ENCODE data around the gene SDHB. TPM values are rescaled to one million over a fixed set of nuclear protein-coding genes. Genes with fewer than 3 reads are reported as not detected.

Gene SDHB
- total and polyA plus RNA-seq, 2 of the 8 experiments (the other 6 are each of a cell fraction or from before 2014, with no cell fraction given), result 84.0 to 98.7 TPM

GRCh38 chr1:17047924-17048323, 5.9 kb downstream of the SDHB start:
- Histone ChIP-seq H3K4ac (replicated peaks; ENCODE audit: insufficient read length, low read depth, low read length) (no peak overlapping the region), H3K23ac (ENCODE audit: insufficient read length) (no peak overlapping the region), H3K9me3 (ENCODE audit: insufficient read depth in 2 of 2, low read depth in 1 of 2, low read length in 1 of 2) (no peaks in the 10 kb centered on the region), H3K4me2 (ENCODE audit: insufficient read depth in 1 of 2, low read depth in 2 of 2, low read length in 2 of 2) (no peak overlapping the region), H4K8ac (ENCODE audit: extremely low read depth, insufficient read depth, low read length) (no peak overlapping the region), H3K4me3 (ENCODE audit: extremely low read depth in 1 of 4, insufficient read depth in 2 of 4, low read depth in 3 of 4, low read length in 4 of 4) (no peak overlapping the region), H4K5ac (ENCODE audit: insufficient read length, low read depth, low read length) (no peak overlapping the region), H3K14ac (ENCODE audit: insufficient read length) (no peak overlapping the region), H2BK5ac (ENCODE audit: low read depth, low read length) (no peak overlapping the region), H3K79me2 (ENCODE audit: control insufficient read depth in 1 of 2, insufficient read depth in 2 of 2, low read length in 2 of 2) (peaks cover 7 to 41% of the 10 kb centered on the region in 2 experiments), H4K91ac (replicated peaks; ENCODE audit: insufficient read length, low read length) (no peak overlapping the region), H3K79me1 (ENCODE audit: low read depth, low read length) (peaks cover 5% of the 10 kb centered on the region; the same call in 1 of the 2 replicates), H3K4me1 (replicated peaks in 1 of 4; ENCODE audit: control insufficient read depth in 3 of 4, insufficient read depth in 4 of 4, low read length in 3 of 4) (peaks cover 0 to 4% (median 0%) of the 10 kb centered on the region in 4 experiments; a peak in 1 of 7 replicates), H2BK20ac (ENCODE audit: low read length) (no peak overlapping the region), H3K27ac (ENCODE audit: low read depth, low read length) (no peak overlapping the region), H3K56ac (replicated peaks; ENCODE audit: insufficient read length, low read depth, low read length) (no peak overlapping the region), H2AK5ac (ENCODE audit: low read depth, low read length) (no peak overlapping the region), H3K36me3 (ENCODE audit: control insufficient read depth in 2 of 4, insufficient read depth in 4 of 4, low read length in 3 of 4) (peaks cover 8 to 26% (median 19%) of the 10 kb centered on the region in 4 experiments), H3K18ac (ENCODE audit: extremely low read depth, low read length) (no peak overlapping the region), H2BK15ac (ENCODE audit: low read length) (no peak overlapping the region), H3K27me3 (replicated peaks in 1 of 4; ENCODE audit: control insufficient read depth in 3 of 4, extremely low read depth in 1 of 4, insufficient read depth in 3 of 4, low read length in 3 of 4) (no peaks in the 10 kb centered on the region), H2BK120ac (replicated peaks; ENCODE audit: low read depth, low read length) (no peak overlapping the region), H3K9ac (replicated peaks in 1 of 4; ENCODE audit: extremely low read depth in 1 of 4, low read depth in 3 of 4, low read length in 3 of 4) (no peak overlapping the region), H4K20me1 (replicated peaks in 1 of 2; ENCODE audit: control insufficient read depth in 1 of 2, insufficient read depth in 2 of 2, low read length in 2 of 2) (peaks cover 0 to 1% of the 10 kb centered on the region in 2 experiments), H3K23me2 (ENCODE audit: low read depth, low read length) (0 out of 2 replicates have a peak, but pooled peaks cover under 1% of the 10 kb centered on the region), H2AFZ (ENCODE audit: low read length) (no peak overlapping the region), H2BK12ac (ENCODE audit: low read depth, low read length) (no peak overlapping the region)
- POLR2A ChIA-PET (ENCODE audit: partially characterized antibody), result interaction anchor here (0.8 kb wide), 1 partner anchor 97 kb away, joined by 4 read pairs; no protein-coding TSS in a partner anchor
- FAIRE-seq (no peak), DNase-seq (ENCODE audit: low read depth in 1 of 2, low spot score in 2 of 2) (no peak)
- 95% methylated on average over 5 of the region's 5 CpGs; no CpG with 5 or more reads in 1 of the 2 experiments for WGBS, 2 experiments (ENCODE audit: extremely low coverage in 1 of 2, insufficient coverage in 1 of 2, insufficient read length in 1 of 2, insufficient replicate concordance in 2 of 2, low coverage in 1 of 2, low lambda C conversion rate in 2 of 2, missing lambda C conversion rate in 1 of 2)
- CTCF ChIA-PET (ENCODE audit: partially characterized antibody), result interaction anchor here (0.7 to 7.0 kb wide), 7 partner anchors 16 to 427 kb away, joined by 3 to 95 read pairs (median 4); no protein-coding TSS in a partner anchor
- TF ChIP-seq SIRT6 (IDR thresholded peaks at IDR 0.05; ENCODE audit: low read length) (no peak), KDM5A (IDR thresholded peaks at IDR 0.05; ENCODE audit: low read length) (no peak), KDM4A (IDR thresholded peaks at IDR 0.05; ENCODE audit: low read depth, low read length, severe bottlenecking) (no peak), SRF (IDR thresholded peaks at IDR 0.05; ENCODE audit: low read depth, low read length) (no peak), ZNF274 (IDR thresholded peaks at IDR 0.05; ENCODE audit: borderline replicate concordance, extremely low read depth, low read length) (no peak), SP4 (IDR thresholded peaks at IDR 0.05; ENCODE audit: low read length) (no peak), ATF2 (IDR thresholded peaks at IDR 0.05; ENCODE audit: low read length) (no peak), SIN3A (conservative IDR thresholded peaks at IDR 0.05 in 1 of 2, IDR thresholded peaks at IDR 0.05 in 1 of 2; ENCODE audit: low read depth in 1 of 2, low read length in 2 of 2) (no peak), TEAD4 (IDR thresholded peaks at IDR 0.05; ENCODE audit: low read depth, low read length) (no peak), CTBP2 (IDR thresholded peaks at IDR 0.05; ENCODE audit: borderline replicate concordance, insufficient read depth, insufficient read length, low read length) (no peak), CHD2 (IDR thresholded peaks at IDR 0.05; ENCODE audit: low read length) (no peak), EP300 (IDR thresholded peaks at IDR 0.05; ENCODE audit: borderline replicate concordance in 1 of 2, low read depth in 2 of 2, low read length in 2 of 2) (no peak)
